K562 (cell line): ENCODE data around the gene ZNF284. TPM values are rescaled to one million over a fixed set of nuclear protein-coding genes. Genes with fewer than 3 reads are reported as not detected.

ENCODE experiments used
- ARHGAP35 ChIP-seq: fragments of 450-650 bp; IDR thresholded peaks from 2 replicates; pipeline ENCODE4 v1.6.1; 2018; ENCODE audit not compliant: partially characterized antibody
- CGGBP1 ChIP-seq: fragments of 250-450 bp; sonication (Bioruptor Pico); IDR thresholded peaks from 2 replicates; pipeline ENCODE4 v1.9.0; 2021; ENCODE audit warnings: mild to moderate bottlenecking
- HMGXB4 ChIP-seq: sonication (generic); formaldehyde crosslinking; IDR thresholded peaks from 2 replicates; pipeline ENCODE4 v1.8.1; 2023; ENCODE audit warnings: mild to moderate bottlenecking, missing genetic modification reagents
- JUN ChIP-seq, 2 experiments: sonication (generic) in 1 of 2; formaldehyde crosslinking in 1 of 2; IDR thresholded peaks; 2 replicates each; pipeline versions ENCODE4 v1.6.1 to v1.8.0; 2012 to 2022; ENCODE audit warnings: borderline replicate concordance in 2 of 2, mild to moderate bottlenecking in 2 of 2, improper control_type of control experiment in 1 of 2, low read depth in 1 of 2, low read length in 1 of 2, missing genetic modification reagents in 1 of 2
- KDM4B ChIP-seq, 2 experiments: fragments of 450-650 bp in 1 of 2; sonication (generic) in 1 of 2; IDR thresholded peaks; 2 replicates each; pipeline ENCODE4 v1.6.1; 2016 to 2017; ENCODE audit warnings: borderline replicate concordance in 2 of 2, antibody characterized with exemption in 1 of 2, low read depth in 1 of 2, mild to moderate bottlenecking in 1 of 2
- NFE2 ChIP-seq: IDR thresholded peaks from 2 replicates; pipeline ENCODE4 v1.6.1; 2014; ENCODE audit warnings: antibody characterized with exemption, low read depth
- NFXL1 ChIP-seq: fragments of 450-650 bp; formaldehyde crosslinking; IDR thresholded peaks from 2 replicates; pipeline ENCODE4 v1.4.0; 2021; ENCODE audit warnings: mild to moderate bottlenecking
- PHB2 ChIP-seq: fragments of 450-650 bp; IDR thresholded peaks from 2 replicates; pipeline ENCODE4 v1.6.1; 2017; ENCODE audit warnings: low read depth
- PHF8 ChIP-seq: fragments of 200-600 bp; sonication (generic); IDR thresholded peaks from 2 replicates; pipeline ENCODE4 v1.6.1; 2012; ENCODE audit warnings: mixed run types, mild to moderate bottlenecking, inconsistent platforms, low read length, moderate library complexity, borderline replicate concordance
- RBM15 ChIP-seq: fragments of 200-400 bp; formaldehyde crosslinking; IDR thresholded peaks from 2 replicates; pipeline ENCODE4 v1.6.1; 2018; ENCODE audit warnings: mild to moderate bottlenecking, low read length, moderate library complexity; ENCODE audit not compliant: insufficient read depth
- RBM34 ChIP-seq: fragments of 200-400 bp; formaldehyde crosslinking; IDR thresholded peaks from 2 replicates; pipeline ENCODE4 v1.6.1; 2018; ENCODE audit warnings: low read length, borderline replicate concordance; ENCODE audit not compliant: insufficient read depth
- RNF219 ChIP-seq: fragments of 250-450 bp; sonication (Bioruptor Pico); IDR thresholded peaks from 2 replicates; pipeline ENCODE4 v1.5.0; 2022; ENCODE audit warnings: mild to moderate bottlenecking
- SMAD4 ChIP-seq: fragments of 250-450 bp; sonication (Bioruptor Pico); conservative IDR thresholded peaks from 2 replicates; pipeline ENCODE4 v1.8.0; 2021; ENCODE audit warnings: inconsistent platforms, mild to moderate bottlenecking, moderate library complexity
- SMARCE1 ChIP-seq: fragments of 450-650 bp; IDR thresholded peaks from 2 replicates; pipeline ENCODE4 v1.7.1; 2016; ENCODE audit warnings: mild to moderate bottlenecking
- TAF1 ChIP-seq: IDR thresholded peaks from 2 replicates; pipeline ENCODE4 v1.6.1; 2011; ENCODE audit warnings: mild to moderate bottlenecking, low read length, moderate library complexity; ENCODE audit not compliant: insufficient read depth, control insufficient read depth, severe bottlenecking; ENCODE audit errors: extremely low read depth
- YBX1 ChIP-seq: fragments of 450-650 bp; IDR thresholded peaks from 2 replicates; pipeline ENCODE4 v1.7.1; 2016; ENCODE audit warnings: mild to moderate bottlenecking
- ZFP30 ChIP-seq: fragments of 250-450 bp; sonication (Bioruptor Pico); IDR thresholded peaks from 2 replicates; pipeline ENCODE4 v1.8.0; 2022; ENCODE audit warnings: moderate library complexity, mild to moderate bottlenecking, inconsistent platforms, borderline replicate concordance
- ZMIZ1 ChIP-seq, 2 experiments: fragments of 150-350 bp in 1 of 2; IDR thresholded peaks; 2 replicates each; pipeline ENCODE4 v1.6.1; 2012 to 2016; ENCODE audit warnings: low read depth in 2 of 2, low read length in 2 of 2, mild to moderate bottlenecking in 1 of 2, moderate library complexity in 1 of 2
- ZNF174 ChIP-seq: fragments of 250-450 bp; sonication (Bioruptor Pico); IDR thresholded peaks from 2 replicates; pipeline ENCODE4 v1.4.0; 2020; ENCODE audit warnings: mild to moderate bottlenecking
- ZNF232 ChIP-seq: sonication (generic); formaldehyde crosslinking; IDR thresholded peaks from 2 replicates; pipeline ENCODE4 v1.8.0; 2022; ENCODE audit warnings: mild to moderate bottlenecking, missing genetic modification reagents
- polyA plus RNA-seq, 8 experiments: library from polyadenylated mRNA; depleted of rRNA in 4 of 8; stranded (reverse) in 5 of 8; unstranded in 3 of 8; fragments of >200 nt; fragmentation: Nextera tagmentation in 2 of 8; fragmentation: Illumina TruSeq in 1 of 8; extraction: Ambion mirVana in 2 of 8; extraction: Trizol in 1 of 8; gene quantifications; 2 replicates each; pipeline versions ENCODE4 v1.2.1 to v1.2.3, GENCODE V29; 2011 to 2014; ENCODE audit warnings: inconsistent platforms in 1 of 8, missing spikeins in 1 of 8
- total RNA-seq, 7 experiments: library from RNA; depleted of rRNA in 6 of 7; stranded (reverse); fragments of >200 nt in 6 of 7; fragmentation: Illumina TruSeq in 2 of 7; extraction: Trizol in 2 of 7; gene quantifications; 2 replicates each; pipeline versions ENCODE4 v1.2.1 to v1.2.3, GENCODE V29; 2011 to 2021; ENCODE audit warnings: low replicate concordance in 1 of 7

The ZNF284 gene
- total and polyA plus RNA-seq, 9 of the 15 experiments (the other 6 are each of a cell fraction or from before 2014, with no cell fraction given) = 0.07 to 0.24 (median 0.20) TPM

GRCh38 chr19:44025217-44025936, 46.6 kb upstream of the ZNF284 start, which contains the start of gene ZNF222 (continued):
- 0 out of 2 replicates have a peak, but pooled peaks have one; percentile 30 for TF ChIP-seq JUN (IDR thresholded peaks at IDR 0.05; ENCODE audit: borderline replicate concordance, low read depth, low read length)
- TF ChIP-seq JUN (CRISPR knock-in tag; IDR thresholded peaks at IDR 0.05; ENCODE audit: borderline replicate concordance) = no peak
- TF ChIP-seq ZNF174 (CRISPR knock-in tag) = no peak
- TF ChIP-seq CGGBP1 = no peak
- TF ChIP-seq ARHGAP35 = no peak
- no peak for TF ChIP-seq SMAD4 (CRISPR knock-in tag)
- no peak for TF ChIP-seq ZNF232 (CRISPR knock-in tag)
- TF ChIP-seq PHF8 = peak; percentile 69; the same call in 1 of the 2 replicates
- no peak for TF ChIP-seq YBX1
- peak; percentile 72 for TF ChIP-seq NFE2
- TF ChIP-seq KDM4B (IDR thresholded peaks at IDR 0.05; ENCODE audit: borderline replicate concordance in 2 of 2, low read depth in 1 of 2) = no peak
- no peak for TF ChIP-seq PHB2
- TF ChIP-seq SMARCE1 = no peak
- TF ChIP-seq RBM15 = no peak
- peak; percentile 28 for TF ChIP-seq TAF1
- TF ChIP-seq RBM34 = no peak
- no peak for TF ChIP-seq NFXL1 (CRISPR knock-in tag)
- no peak for TF ChIP-seq RNF219 (CRISPR knock-in tag)
- TF ChIP-seq HMGXB4 = no peak
- no peak for TF ChIP-seq ZFP30 (CRISPR knock-in tag)
- TF ChIP-seq ZMIZ1 (IDR thresholded peaks at IDR 0.05; ENCODE audit: low read depth in 2 of 2, low read length in 2 of 2) = no peak
